Neural cell (in vitro differentiated cells): ENCODE results near the gene PTK6. TPM values are rescaled to one million over a fixed set of nuclear protein-coding genes. Genes with fewer than 3 reads are reported as not detected.

Source experiments
- H2AFZ ChIP-seq: fragments of 200-600, 300-800 bp; sonication (generic), shearing (Covaris generic); 2 replicates; pipeline ENCODE4 v1.6.0; 2014; ENCODE audit warnings: low read depth, mild to moderate bottlenecking, antibody characterized with exemption, low read length, moderate library complexity
- H3F3A ChIP-seq: fragments of 200-600 bp; shearing (Covaris generic); 2 replicates; pipeline ENCODE4 v1.6.1; 2016; ENCODE audit warnings: mild to moderate bottlenecking, moderate library complexity, mixed read lengths, antibody characterized with exemption, low read length; ENCODE audit not compliant: insufficient read depth, poor library complexity, severe bottlenecking
- H3K27ac ChIP-seq: fragments of 200-600, 300-800 bp; sonication (generic), shearing (Covaris generic); 2 replicates; pipeline ENCODE4 v1.5.1; 2014; ENCODE audit warnings: mild to moderate bottlenecking, low read length, moderate library complexity
- H3K27me3 ChIP-seq: fragments of 300-800, 200-600 bp; sonication (generic), shearing (Covaris generic); 2 replicates; pipeline ENCODE4 v1.6.0; 2014; ENCODE audit warnings: mild to moderate bottlenecking, low read depth, low read length, moderate library complexity; ENCODE audit not compliant: insufficient read depth
- H3K36me3 ChIP-seq: fragments of 300-800, 200-600 bp; sonication (generic), shearing (Covaris generic); 2 replicates; pipeline ENCODE4 v1.5.1; 2014; ENCODE audit warnings: mild to moderate bottlenecking, antibody characterized with exemption, low read length, moderate library complexity; ENCODE audit not compliant: insufficient read depth
- H3K4me2 ChIP-seq: fragments of 300-800, 200-600 bp; sonication (generic), shearing (Covaris generic); 2 replicates; pipeline ENCODE4 v1.6.0; 2014; ENCODE audit warnings: mild to moderate bottlenecking, low read length
- H3K4me3 ChIP-seq: fragments of 300-800, 200-600 bp; sonication (generic), shearing (Covaris generic); 2 replicates; pipeline ENCODE4 v1.5.1; 2014; ENCODE audit warnings: mild to moderate bottlenecking, low read length, moderate library complexity
- H3K79me2 ChIP-seq: fragments of 200-600 bp; shearing (Covaris generic); replicated peaks from 2 replicates; pipeline ENCODE4 v1.6.0; 2014; ENCODE audit warnings: mild to moderate bottlenecking, low read length, moderate library complexity; ENCODE audit not compliant: insufficient read depth
- H3K9ac ChIP-seq: fragments of 300-800, 200-600 bp; sonication (generic), shearing (Covaris generic); 2 replicates; pipeline ENCODE4 v1.6.1; 2016; ENCODE audit warnings: mild to moderate bottlenecking, low read length, mixed read lengths
- H3K9me2 ChIP-seq: fragments of 200-600 bp; shearing (Covaris generic); 2 replicates; pipeline ENCODE4 v1.6.1; 2016; ENCODE audit warnings: mild to moderate bottlenecking, low read length, mixed read lengths; ENCODE audit not compliant: insufficient read depth
- H3K9me3 ChIP-seq: fragments of 200-600, 300-800 bp; sonication (generic), shearing (Covaris generic); 2 replicates; pipeline ENCODE4 v1.6.1; 2016; ENCODE audit warnings: mild to moderate bottlenecking, mixed run types, low read length, moderate library complexity, mixed read lengths
- H4K20me1 ChIP-seq: fragments of 200-600 bp; shearing (Covaris generic); 2 replicates; pipeline ENCODE4 v1.6.1; 2016; ENCODE audit warnings: mild to moderate bottlenecking, mixed run types; ENCODE audit not compliant: insufficient read depth
- CTCF ChIP-seq: fragments of 450-650 bp; IDR thresholded peaks from 2 replicates; pipeline ENCODE4 v1.5.1; 2014; ENCODE audit warnings: antibody characterized with exemption, mild to moderate bottlenecking, moderate library complexity; ENCODE audit not compliant: poor library complexity, severe bottlenecking
- EP300 ChIP-seq: fragments of 450-650 bp; conservative IDR thresholded peaks from 2 replicates; pipeline ENCODE4 v1.6.1; 2014; ENCODE audit warnings: antibody characterized with exemption, mild to moderate bottlenecking, moderate library complexity; ENCODE audit not compliant: poor library complexity, severe bottlenecking
- EZH2 ChIP-seq: fragments of 200-600, 300-800 bp; shearing (Covaris generic), sonication (generic); IDR thresholded peaks from 2 replicates; pipeline ENCODE4 v1.6.1; 2014; ENCODE audit warnings: antibody characterized with exemption, low read length, borderline replicate concordance, mild to moderate bottlenecking; ENCODE audit not compliant: insufficient read depth, poor library complexity, severe bottlenecking
- MXI1 ChIP-seq: fragments of 450-650 bp; conservative IDR thresholded peaks from 2 replicates; pipeline ENCODE4 v1.6.1; 2014; ENCODE audit warnings: antibody characterized with exemption, mild to moderate bottlenecking; ENCODE audit not compliant: poor library complexity, severe bottlenecking
- POLR2AphosphoS5 ChIP-seq: IDR thresholded peaks from 2 replicates; pipeline ENCODE4 v1.6.1; 2012
- RAD21 ChIP-seq: fragments of 450-650 bp; conservative IDR thresholded peaks from 2 replicates; pipeline ENCODE4 v1.6.1; 2014; ENCODE audit warnings: antibody characterized with exemption, mild to moderate bottlenecking, moderate library complexity
- REST ChIP-seq: IDR thresholded peaks from 2 replicates; pipeline ENCODE4 v1.6.1; 2012; ENCODE audit warnings: borderline replicate concordance
- SMC3 ChIP-seq: fragments of 450-650 bp; conservative IDR thresholded peaks from 2 replicates; pipeline ENCODE4 v1.6.1; 2014; ENCODE audit warnings: antibody characterized with exemption, mild to moderate bottlenecking, moderate library complexity; ENCODE audit not compliant: poor library complexity
- TAF1 ChIP-seq: IDR thresholded peaks from 2 replicates; pipeline ENCODE4 v1.6.1; 2012; ENCODE audit warnings: low read depth
- polyA plus RNA-seq: library from polyadenylated mRNA; depleted of rRNA; stranded (reverse); fragments of >200 nt; gene quantifications from 2 replicates; pipeline ENCODE4 v1.2.3, GENCODE V29; 2014

PTK6 gene
- polyA plus RNA-seq, 1 donor from 2014 or later = not detected

- Histone ChIP-seq H2AFZ (no peak overlapping the region), H3K27ac (no peak overlapping the region), H3K27me3 (no peaks in the 10 kb centered on the region), H3K9ac (no peak overlapping the region), H4K20me1 (no peaks in the 10 kb centered on the region), H3K4me2 (no peak overlapping the region), H3F3A (no peaks in the 10 kb centered on the region), H3K9me3 (peaks cover 9% of the 10 kb centered on the region), H3K79me2 (no peaks in the 10 kb centered on the region), H3K4me3 (no peak overlapping the region), H3K9me2 (no peaks in the 10 kb centered on the region), H3K36me3 (no peaks in the 10 kb centered on the region)
- TF ChIP-seq TAF1 = no peak
- no peak for TF ChIP-seq MXI1
- TF ChIP-seq REST = no peak
- no peak for TF ChIP-seq SMC3
- no peak for TF ChIP-seq RAD21
- no peak for TF ChIP-seq EZH2
- TF ChIP-seq POLR2AphosphoS5 = no peak
- TF ChIP-seq CTCF = no peak
- no peak for TF ChIP-seq EP300
These were observed 30.0 kb downstream of the PTK6 start for GRCh38 chr20:63507083-63507743.

GRCh38 chr20:63505723-63506122 is 31.5 kb downstream of the PTK6 start:
- H3F3A ChIP-seq = no peaks in the 10 kb centered on the region
- no peak overlapping the region for H3K4me2 ChIP-seq
- H3K27ac ChIP-seq = no peak overlapping the region
- H3K9me2 ChIP-seq = no peaks in the 10 kb centered on the region
- H3K9ac ChIP-seq = no peak overlapping the region
- no peaks in the 10 kb centered on the region for H3K36me3 ChIP-seq
- no peaks in the 10 kb centered on the region for H3K27me3 ChIP-seq
- no peak for TF ChIP-seq SMC3
- no peak for TF ChIP-seq EZH2
- TF ChIP-seq EP300 = no peak
- no peak for TF ChIP-seq CTCF
- TF ChIP-seq RAD21 = no peak
- no peak for TF ChIP-seq POLR2AphosphoS5
- TF ChIP-seq TAF1 = no peak
- no peak for TF ChIP-seq REST
- TF ChIP-seq MXI1 = no peak
- no peak overlapping the region for H3K4me3 ChIP-seq
- no peak overlapping the region for H2AFZ ChIP-seq
- H4K20me1 ChIP-seq = no peaks in the 10 kb centered on the region
- no peaks in the 10 kb centered on the region for H3K79me2 ChIP-seq
- peaks cover 9% of the 10 kb centered on the region for H3K9me3 ChIP-seq
